Esophagus muscularis mucosa (tissue), 4 donors: ENCODE results near the gene ENOX2. TPM values are rescaled to one million over a fixed set of nuclear protein-coding genes. Genes with fewer than 3 reads are reported as not detected.
"Not testable (repeated sequence)": the region's sequence is repeated elsewhere in the genome, so short reads cannot be mapped to it uniquely, and the experiment has no call there.

Experiments
- DNase-seq: peaks from one replicate; pipeline ENCODE4 v3.0.0-alpha.2; 2017; ENCODE audit errors: extremely low spot score
- H3K27ac ChIP-seq, 4 donors: fragments of 200-600 bp; sonication (generic); replicated peaks in 1 of 4; 1 replicate in 3 of 4; 2 replicates in 1 of 4; pipeline ENCODE4 v1.5.1; 2016 to 2019; ENCODE audit warnings: mild to moderate bottlenecking in 1 of 4
- H3K27me3 ChIP-seq, 4 donors: fragments of 200-600 bp; sonication (generic); one replicate each; pipeline versions ENCODE4 v1.5.1 to v1.6.0; 2016 to 2019
- H3K36me3 ChIP-seq, 4 donors: fragments of 200-600 bp; sonication (generic); one replicate each; pipeline ENCODE4 v1.5.1; 2016 to 2019
- H3K4me1 ChIP-seq, 4 donors: fragments of 200-600 bp; sonication (generic); one replicate each; pipeline ENCODE4 v1.5.1; 2016 to 2019
- H3K4me3 ChIP-seq, 4 donors: fragments of 200-600 bp; sonication (generic); 1 replicate in 2 of 4; 2 replicates in 2 of 4; pipeline ENCODE4 v1.5.1; 2016 to 2019; ENCODE audit warnings: mild to moderate bottlenecking in 4 of 4, moderate library complexity in 1 of 4
- H3K9me3 ChIP-seq, 4 donors: fragments of 200-600 bp; sonication (generic); 1 replicate in 3 of 4; 2 replicates in 1 of 4; pipeline ENCODE4 v1.5.1; 2016 to 2019
- EP300 ChIP-seq: sonication (generic); formaldehyde crosslinking; IDR thresholded peaks from one replicate; pipeline ENCODE4 v1.6.1; 2017; ENCODE audit warnings: antibody characterized with exemption
- POLR2A ChIP-seq: fragments of 450-650 bp; IDR thresholded peaks from one replicate; pipeline ENCODE4 v1.6.1; 2017; ENCODE audit warnings: antibody characterized with exemption, moderate library complexity, mild to moderate bottlenecking, low read depth
- POLR2AphosphoS5 ChIP-seq, 2 donors: sonication (generic); formaldehyde crosslinking; IDR thresholded peaks; one replicate each; pipeline ENCODE4 v1.6.1; 2017; ENCODE audit warnings: antibody characterized with exemption in 2 of 2
- WGBS: methylation state at CpG from one replicate; pipeline ENCODE4 v1.1.5; 2018; 5-methylcytosine and 5-hydroxymethylcytosine counted together
- intact Hi-C: fragments of 100-400 bp; cut with DNase I; formaldehyde crosslinking; loops from one replicate; pipeline ENCODE4 v1.15.1; 2023
- total RNA-seq, 4 donors: library from RNA; depleted of rRNA; stranded (reverse); fragments of >200 nt; gene quantifications; one replicate each; pipeline versions ENCODE4 v1.1.0 to v1.2.1, GENCODE V29; 2016
- TF ChIP-seq, protein P1 (sequence below), 3 experiments: fragments of 200-600 bp in 2 of 3; fragments of 450-650 bp in 1 of 3; sonication (generic) in 2 of 3; IDR thresholded peaks; one replicate each; pipeline ENCODE4 v1.5.1; 2017 to 2019; ENCODE audit warnings: antibody characterized with exemption in 3 of 3, mild to moderate bottlenecking in 2 of 3, moderate library complexity in 1 of 3

The ENOX2 gene
- total RNA-seq, 4 donors from 2014 or later: 12.4 to 17.1 (median 15.5) TPM

DNA sequence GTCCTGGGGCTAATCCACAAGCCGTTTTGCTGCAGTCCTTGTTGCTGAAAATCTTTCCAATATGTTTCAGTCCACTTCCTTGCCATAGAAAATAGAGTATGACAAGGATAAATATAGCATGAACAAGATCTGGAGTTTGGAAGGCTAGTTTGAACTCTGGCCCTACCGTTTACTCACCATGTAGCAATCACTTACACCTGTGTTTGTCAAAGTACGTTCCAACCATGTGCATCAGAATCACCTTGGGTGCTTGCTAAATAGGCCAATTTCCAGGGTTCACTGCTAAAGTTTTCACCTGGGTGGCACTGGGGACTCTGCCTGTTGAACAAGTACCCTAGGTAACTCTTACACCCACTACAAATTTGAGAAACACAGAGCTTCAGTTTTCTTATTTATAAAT is 188.9 kb downstream of the ENOX2 start:
- H3K9me3 ChIP-seq: no peaks in the 10 kb centered on the region
- no peaks in the 10 kb centered on the region for H3K36me3 ChIP-seq
- H3K27me3 ChIP-seq: no peaks in the 10 kb centered on the region
- no peak for DNase-seq
- no peak overlapping the region for H3K4me3 ChIP-seq
- TF ChIP-seq, protein P1, sequence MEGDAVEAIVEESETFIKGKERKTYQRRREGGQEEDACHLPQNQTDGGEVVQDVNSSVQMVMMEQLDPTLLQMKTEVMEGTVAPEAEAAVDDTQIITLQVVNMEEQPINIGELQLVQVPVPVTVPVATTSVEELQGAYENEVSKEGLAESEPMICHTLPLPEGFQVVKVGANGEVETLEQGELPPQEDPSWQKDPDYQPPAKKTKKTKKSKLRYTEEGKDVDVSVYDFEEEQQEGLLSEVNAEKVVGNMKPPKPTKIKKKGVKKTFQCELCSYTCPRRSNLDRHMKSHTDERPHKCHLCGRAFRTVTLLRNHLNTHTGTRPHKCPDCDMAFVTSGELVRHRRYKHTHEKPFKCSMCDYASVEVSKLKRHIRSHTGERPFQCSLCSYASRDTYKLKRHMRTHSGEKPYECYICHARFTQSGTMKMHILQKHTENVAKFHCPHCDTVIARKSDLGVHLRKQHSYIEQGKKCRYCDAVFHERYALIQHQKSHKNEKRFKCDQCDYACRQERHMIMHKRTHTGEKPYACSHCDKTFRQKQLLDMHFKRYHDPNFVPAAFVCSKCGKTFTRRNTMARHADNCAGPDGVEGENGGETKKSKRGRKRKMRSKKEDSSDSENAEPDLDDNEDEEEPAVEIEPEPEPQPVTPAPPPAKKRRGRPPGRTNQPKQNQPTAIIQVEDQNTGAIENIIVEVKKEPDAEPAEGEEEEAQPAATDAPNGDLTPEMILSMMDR (IDR thresholded peaks at IDR 0.05): no peak
- no peak for TF ChIP-seq POLR2AphosphoS5 (IDR thresholded peaks at IDR 0.05)
- no peak for TF ChIP-seq EP300
- TF ChIP-seq POLR2A: no peak
- no peak overlapping the region for H3K27ac ChIP-seq
- intact Hi-C loops: no loop called here
- H3K4me1 ChIP-seq: no peaks in the 10 kb centered on the region
- WGBS: 78% methylated on average over 3 of the region's 3 CpGs

DNA sequence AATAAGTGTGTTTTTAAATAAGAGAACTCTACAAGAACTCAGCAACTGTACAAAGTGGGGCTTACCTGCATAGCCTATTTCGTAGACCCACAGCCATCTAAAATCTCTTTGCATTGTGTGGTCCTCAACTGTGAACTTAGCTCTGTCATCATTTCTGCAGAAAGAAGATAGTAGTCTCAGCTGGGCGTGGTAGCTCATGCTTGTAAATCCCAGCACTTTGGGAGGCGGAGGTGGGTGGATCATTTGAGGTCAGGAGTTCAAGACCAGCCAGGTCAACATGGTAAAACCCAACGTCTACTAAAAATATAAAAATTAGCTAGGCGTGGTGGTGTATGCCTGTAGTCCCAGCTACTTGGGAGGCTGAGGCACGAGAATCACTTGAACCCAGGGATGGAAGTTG is 193.8 kb downstream of the ENOX2 start:
- H3K36me3 ChIP-seq: not testable (repeated sequence)
- WGBS: 80% methylated on average over 6 of the region's 6 CpGs

DNA sequence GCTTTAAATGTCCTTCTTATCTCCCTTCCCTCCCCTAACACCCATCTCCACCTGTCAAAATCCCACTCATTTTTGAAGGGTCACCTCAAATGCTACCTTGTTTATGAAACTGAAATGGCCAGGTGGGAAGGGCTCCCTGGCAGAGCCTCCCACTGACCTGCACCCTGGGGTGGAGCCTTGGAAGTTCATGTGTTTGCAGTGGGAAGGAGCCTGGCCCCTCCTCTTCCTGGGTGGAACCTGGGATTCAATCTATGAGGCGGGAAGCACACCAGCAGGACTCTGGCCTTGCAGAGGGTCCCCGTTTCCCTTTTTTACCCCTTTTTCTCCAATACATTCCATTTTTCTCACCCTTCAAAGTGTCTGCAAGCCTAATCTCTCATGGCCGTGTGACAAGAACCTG is 197.4 kb downstream of the ENOX2 start:
- TF ChIP-seq, protein P1 (IDR thresholded peaks at IDR 0.05): no peak
- TF ChIP-seq EP300 (no peak), POLR2A (no peak), POLR2AphosphoS5 (IDR thresholded peaks at IDR 0.05) (no peak)
- Histone ChIP-seq H3K4me1 (peaks cover 0 to 4% (median 0%) of the 10 kb centered on the region in 4 donors), H3K27ac (no peak overlapping the region), H3K36me3 (no peaks in the 10 kb centered on the region), H3K27me3 (no peaks in the 10 kb centered on the region), H3K4me3 (no peak overlapping the region), H3K9me3 (no peaks in the 10 kb centered on the region)
- 74% methylated on average over 3 of the region's 3 CpGs for WGBS
- DNase-seq: no peak
- intact Hi-C loops: no loop called here

More for the DNA sequence above, 193.8 kb downstream of the ENOX2 start:
- H3K27ac ChIP-seq, H3K4me1 ChIP-seq, intact Hi-C loops, H3K4me3 ChIP-seq, H3K9me3 ChIP-seq, H3K27me3 ChIP-seq, DNase-seq: not testable (repeated sequence)

DNA sequence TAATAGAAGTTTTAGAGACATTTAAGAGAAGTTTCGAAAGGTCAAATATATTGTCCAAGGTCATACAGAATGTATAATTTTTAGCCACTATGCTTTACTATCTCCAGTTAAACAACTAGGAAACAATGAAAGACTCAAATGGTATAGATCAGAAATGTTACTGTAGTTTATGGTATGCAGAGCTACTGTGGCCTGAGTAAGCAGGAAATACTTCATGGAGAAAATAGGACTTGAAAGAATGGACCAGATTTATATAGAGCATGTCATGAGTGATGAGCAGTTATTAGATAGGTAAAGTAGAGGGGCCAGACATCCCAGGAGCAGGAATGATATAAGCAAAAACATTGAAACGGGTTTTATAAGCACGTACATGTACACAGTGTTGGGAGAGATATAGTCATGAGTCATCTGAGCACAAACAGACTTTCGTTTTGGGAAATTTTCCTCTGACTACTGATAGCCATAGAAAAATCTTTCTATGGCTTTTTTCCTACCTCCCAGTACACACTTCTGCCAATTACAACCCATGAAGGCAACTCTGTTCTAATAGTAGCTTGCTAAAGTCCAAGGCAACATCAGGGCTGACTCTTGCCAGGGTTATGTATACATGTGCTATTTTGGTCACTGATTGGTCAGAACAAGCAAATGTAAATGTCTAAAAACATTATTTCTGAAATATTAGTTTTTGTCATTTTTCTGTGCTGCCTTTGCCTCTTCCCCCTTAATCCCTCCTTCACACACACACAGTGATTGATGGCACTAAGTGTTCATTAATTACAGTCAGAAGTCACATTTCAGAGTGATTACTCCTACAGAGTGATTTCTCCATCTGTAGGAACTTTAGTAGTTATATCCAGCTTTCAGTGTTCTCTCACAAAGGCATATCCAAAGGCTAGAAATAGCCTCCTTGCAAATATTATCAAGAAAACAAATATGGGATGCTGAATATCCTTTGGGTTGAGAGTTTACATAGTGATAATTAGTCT is 198.7 kb downstream of the ENOX2 start:
- H3K27me3 ChIP-seq: no peaks in the 10 kb centered on the region
- no peaks in the 10 kb centered on the region for H3K9me3 ChIP-seq
- 67% methylated on average over 4 of the region's 4 CpGs for WGBS
- peaks cover 0 to 4% (median 0%) of the 10 kb centered on the region in 4 donors for H3K4me1 ChIP-seq
- no peak overlapping the region for H3K27ac ChIP-seq
- no peaks in the 10 kb centered on the region for H3K36me3 ChIP-seq
- intact Hi-C loops: no loop called here
- TF ChIP-seq POLR2AphosphoS5 (IDR thresholded peaks at IDR 0.05) (no peak), POLR2A (no peak), EP300 (no peak)
- TF ChIP-seq, protein P1 (IDR thresholded peaks at IDR 0.05): no peak
- no peak overlapping the region for H3K4me3 ChIP-seq
- DNase-seq: no peak

DNA sequence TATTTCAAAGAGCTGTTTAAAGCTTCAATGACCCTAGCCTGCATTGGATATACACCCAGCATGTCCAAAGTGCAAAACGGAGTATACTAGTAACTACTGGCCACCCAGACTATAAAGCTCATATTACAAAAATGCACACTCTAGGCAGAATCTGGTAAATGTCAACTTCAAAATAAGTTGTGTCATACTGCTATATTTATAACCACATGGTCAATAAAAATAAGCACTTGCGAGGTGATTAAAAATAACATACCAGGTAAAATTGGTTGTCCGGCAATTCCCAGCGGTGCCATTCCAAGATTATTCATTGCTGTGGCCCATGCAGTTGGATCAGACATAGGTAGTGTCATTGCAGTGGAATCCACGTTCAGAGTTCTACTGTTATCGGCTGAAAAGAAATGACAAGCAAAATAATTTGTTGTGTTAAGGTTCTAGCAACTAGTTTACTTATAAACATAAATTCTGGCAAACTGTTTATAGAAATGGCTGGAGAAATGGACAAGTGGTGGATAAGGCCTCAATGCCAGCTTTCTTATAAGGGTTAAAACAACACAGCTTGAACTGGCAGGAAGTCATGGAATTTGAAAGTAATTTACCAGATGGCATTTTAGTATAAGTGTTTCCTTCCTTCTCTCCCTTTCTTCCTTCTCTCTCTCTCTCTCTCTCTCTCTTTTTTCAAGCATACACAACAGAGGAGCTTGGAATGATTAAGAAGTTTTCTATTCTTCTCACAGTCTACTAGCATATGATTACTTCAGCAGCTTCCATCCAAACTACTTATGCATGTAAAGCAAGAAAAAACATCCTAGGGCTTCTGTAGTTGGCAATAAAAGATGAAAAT is 199.9 kb downstream of the ENOX2 start:
- H3K9me3 ChIP-seq: no peaks in the 10 kb centered on the region
- no peak for TF ChIP-seq EP300
- no peak for DNase-seq
- H3K4me3 ChIP-seq: no peak overlapping the region
- peaks cover 0 to 4% (median 0%) of the 10 kb centered on the region in 4 donors for H3K4me1 ChIP-seq
- H3K27me3 ChIP-seq: no peaks in the 10 kb centered on the region
- intact Hi-C loops: no loop called here
- no peak overlapping the region for H3K27ac ChIP-seq
- no peaks in the 10 kb centered on the region for H3K36me3 ChIP-seq
- 73% methylated on average over 6 of the region's 6 CpGs for WGBS
